GM18499 (cell line): ENCODE data around the gene XRCC4.
"Not testable (repeated sequence)": the region's sequence is repeated elsewhere in the genome, so short reads cannot be mapped to it uniquely, and the experiment has no call there.

ENCODE experiments used
- ATAC-seq: cut with Tn5 transposase; IDR thresholded peaks from one replicate; pipeline ENCODE4 v1.9.1; 2021; ENCODE audit warnings: moderate number of reproducible peaks; ENCODE audit not compliant: insufficient read depth, unreplicated experiment

Gene XRCC4

DNA sequence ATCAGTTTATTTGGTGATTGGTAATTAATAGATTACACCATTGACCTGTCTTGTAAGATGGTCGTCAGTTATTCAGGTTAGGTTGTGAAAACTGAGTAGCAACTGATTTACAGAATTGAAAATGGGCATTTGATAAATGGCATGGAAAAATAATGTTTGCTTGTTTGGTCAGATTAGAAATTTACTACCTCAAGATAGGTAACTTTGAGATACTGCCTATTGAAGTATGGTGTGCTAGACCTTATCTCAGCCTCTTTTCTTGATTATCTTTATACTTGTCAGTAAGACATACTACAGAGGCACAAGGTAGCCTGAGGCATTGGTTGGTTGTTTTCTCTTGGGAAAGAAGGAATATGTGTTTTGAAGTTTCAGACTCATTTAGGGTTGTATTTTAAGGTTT is 174.5 kb downstream of the XRCC4 start:
- ATAC-seq: no peak

DNA sequence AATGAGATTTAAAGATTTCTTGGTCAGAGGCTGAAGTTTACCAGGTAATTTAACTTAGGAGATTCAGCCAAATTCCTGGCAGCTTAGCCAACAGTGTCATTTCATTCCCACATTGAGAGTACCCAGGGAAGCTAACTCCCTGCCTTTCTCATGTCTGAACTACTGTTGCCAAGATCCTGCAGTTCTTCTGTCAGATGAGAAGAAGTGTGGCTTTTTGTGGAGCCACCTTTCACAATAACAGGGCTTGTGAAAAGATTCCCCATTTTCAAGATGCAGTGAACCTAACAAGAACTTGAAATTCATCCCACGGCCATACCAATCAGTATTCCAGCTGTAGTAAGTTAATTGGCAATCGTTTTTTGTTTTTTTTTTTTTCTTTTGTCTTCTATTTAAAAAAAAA is 176.4 kb downstream of the XRCC4 start:
- ATAC-seq: no peak

DNA sequence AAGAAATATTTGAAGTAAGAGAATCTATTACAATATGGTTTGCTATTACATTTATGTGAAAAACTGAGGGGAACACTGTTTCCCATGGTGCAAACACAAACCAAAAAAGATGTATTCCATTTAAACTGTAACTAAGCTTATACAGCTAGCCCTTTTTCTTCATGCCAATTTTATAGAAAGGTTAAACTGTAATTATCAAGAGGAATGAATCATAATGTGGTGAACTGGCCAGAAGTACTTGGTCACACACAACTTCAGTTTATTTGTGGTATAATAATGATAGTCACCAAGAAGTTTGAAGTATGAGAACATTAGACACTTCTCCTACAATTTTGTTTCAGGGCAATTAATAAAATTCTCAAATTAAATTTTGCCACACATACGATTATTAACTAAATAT is 177.9 kb downstream of the XRCC4 start:
- no peak for ATAC-seq

DNA sequence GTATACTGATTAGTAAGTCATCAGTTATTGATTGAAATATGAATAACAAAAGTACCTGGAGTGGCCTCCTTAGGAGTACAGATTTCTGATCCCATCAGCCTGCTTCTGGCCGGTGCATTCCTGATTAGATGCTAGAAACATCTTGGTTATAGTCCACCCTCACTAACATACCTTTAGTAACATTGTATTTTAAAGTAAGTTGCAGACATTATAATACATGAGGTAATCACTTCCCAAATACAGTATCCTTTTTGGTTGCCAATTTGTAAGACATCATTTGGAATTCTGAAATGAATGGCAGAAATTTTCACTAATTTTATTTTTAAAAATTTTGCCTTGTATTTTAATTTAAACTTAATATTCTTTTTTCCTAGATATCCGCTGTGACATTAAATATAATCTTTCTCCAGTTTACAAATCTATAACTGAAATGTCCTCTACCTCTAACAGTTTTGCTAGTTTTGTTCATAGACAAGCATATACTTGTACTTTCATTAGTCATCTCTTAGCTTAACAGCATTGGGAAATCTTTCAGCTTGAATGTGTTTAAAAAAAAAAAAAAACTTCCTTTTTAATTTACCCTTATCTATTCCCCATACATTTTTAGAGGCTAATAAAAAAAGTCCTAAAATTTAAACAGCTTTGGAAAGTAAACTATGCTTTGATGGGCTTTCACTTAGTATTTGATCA is 178.9 kb downstream of the XRCC4 start:
- ATAC-seq: no peak

DNA sequence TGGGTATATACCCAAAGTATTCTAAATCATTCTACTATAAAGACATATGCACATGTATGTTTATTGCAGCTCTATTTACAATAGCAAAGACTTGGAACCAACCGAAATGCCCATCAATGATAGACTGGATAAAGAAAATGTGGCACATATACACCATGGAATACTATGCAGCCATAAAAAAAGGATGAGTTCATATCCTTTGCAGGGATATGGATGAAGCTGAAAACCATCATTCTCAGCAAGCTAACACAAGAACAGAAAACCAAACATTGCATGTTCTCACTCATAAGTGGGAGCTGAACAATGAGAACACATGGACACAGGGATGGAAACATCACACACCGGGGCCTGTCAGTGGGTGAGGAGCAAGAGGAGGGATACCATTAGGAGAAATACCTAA is 180.3 kb downstream of the XRCC4 start:
- ATAC-seq: not testable (repeated sequence)

DNA sequence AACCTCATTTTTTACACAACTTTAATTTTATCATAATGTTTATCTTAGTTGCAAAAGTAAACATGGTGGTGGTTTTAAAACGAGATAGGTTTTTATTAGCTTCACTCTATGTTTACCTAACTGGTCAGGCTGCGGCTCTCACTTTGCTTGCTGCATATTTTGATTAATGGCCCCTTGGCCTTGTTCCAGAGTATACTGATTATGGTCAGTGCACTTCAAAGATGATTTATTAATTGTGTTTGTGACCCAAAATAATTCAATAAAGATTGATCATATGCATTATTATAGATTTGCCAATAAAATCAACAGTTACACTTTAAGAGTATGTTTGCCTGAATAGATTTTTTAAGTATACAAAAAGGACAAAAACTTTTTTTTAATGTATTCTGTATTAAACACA is 188.0 kb downstream of the XRCC4 start:
- ATAC-seq: no peak

DNA sequence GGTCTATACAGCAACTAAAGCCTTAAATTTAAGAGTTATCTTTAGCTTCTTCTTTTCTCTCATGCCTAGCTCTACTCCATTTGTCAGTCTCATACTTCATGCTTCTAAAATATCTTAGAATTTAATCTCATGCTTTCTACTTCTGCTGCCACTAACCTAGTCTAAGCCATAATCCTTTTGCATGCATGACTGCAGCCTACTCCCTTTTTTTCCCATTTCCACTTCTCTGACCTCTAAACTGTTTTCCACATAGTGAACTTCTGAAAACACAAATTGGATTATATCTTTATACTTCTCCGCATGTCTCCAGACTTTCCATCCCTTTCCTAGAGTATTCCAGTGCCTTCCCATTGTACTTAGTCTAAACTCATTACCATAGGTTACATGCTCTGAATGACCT is 193.0 kb downstream of the XRCC4 start:
- ATAC-seq: no peak

DNA sequence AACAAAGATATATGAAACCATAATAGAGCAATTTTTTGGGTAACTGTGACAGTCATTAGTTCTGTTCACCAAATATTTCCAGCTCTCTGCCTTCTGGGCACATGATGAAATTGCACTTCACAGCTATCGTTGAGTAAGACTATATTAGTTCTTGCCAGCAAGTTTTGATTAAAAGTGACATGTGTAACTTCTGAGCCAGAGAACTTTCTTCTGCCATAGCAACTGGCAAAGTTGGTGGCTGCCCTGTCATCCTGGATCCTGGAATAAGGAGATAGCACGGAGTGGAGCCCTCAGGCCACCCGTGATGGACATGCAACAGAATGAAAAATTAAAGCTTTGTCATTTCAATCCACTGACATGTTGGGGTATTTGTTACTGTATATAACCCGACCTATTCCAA is 199.8 kb downstream of the XRCC4 start:
- ATAC-seq: no peak

DNA sequence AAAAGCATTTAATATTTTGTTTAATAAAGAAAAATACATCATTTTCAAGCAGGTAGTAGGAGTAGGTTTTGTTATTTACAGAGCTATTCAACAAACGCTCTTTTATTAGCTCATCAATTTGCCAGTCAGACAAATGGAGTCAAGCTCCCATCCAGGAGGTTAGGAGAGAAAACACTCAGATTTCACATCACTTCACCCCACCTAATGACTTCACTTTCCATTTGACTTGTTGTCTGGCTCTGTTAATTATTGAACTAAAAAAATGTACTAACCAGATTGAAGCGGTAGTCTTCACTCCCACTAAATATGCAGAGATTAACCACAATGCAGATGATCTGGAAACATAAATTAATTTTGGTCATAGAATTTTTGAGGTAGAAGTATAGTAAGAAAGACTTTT is 200.6 kb downstream of the XRCC4 start:
- no peak for ATAC-seq

DNA sequence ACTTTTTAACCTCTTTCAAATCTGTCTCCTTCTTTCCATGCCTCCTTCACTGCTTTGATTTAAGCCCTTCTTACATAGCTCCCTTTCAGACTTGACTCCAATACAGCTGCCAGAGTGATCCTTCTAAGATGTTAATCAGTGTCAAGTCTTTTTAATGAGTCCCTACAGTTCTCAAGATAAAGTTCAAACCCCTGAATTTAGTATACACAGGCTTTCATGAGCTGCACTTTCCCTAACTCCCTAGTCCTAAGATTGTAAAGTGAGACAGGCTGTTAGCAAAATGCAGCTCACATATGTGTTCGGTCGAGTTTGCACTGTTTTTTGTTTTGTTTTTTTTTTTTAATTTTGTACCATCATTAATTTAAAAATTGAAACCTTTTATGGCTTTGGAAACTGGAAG is 203.8 kb downstream of the XRCC4 start:
- no peak for ATAC-seq

DNA sequence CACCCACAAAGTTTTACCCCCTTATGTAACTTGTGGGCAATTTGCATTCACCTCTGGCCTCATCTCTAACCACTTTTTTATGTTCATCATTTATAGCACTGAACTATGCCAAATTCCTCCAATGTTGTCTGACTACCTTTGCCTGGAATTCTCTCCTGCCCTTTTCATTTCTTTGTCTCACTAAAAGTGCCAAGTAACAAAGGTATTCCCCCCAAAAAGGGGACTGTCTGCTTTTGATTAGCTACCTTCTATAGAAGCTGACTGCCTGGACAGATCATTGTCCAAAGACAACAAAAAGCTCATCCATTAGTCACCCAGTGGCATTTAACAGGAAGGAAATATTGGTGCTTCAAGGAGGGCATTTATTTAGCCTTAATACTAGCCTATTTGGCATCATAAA is 204.3 kb downstream of the XRCC4 start:
- ATAC-seq: no peak

DNA sequence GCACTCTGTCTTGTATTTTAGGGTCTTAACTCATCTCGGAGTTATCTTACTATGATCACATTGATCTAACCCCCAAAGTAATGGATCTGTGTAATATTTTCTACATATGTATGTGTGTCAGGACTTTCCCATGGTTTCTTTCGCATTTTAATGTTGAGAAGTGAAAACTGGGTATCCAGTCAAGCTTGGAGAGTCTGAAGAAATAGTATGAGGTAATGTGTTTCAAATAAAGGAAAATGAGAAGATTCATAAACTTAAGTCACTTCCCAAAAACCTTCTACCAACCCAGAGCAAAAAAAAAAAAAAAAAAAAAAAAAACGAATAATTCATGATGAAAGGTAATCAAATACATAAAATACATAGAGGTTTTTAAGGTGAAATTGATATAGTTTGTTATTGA is 206.4 kb downstream of the XRCC4 start:
- no peak for ATAC-seq

DNA sequence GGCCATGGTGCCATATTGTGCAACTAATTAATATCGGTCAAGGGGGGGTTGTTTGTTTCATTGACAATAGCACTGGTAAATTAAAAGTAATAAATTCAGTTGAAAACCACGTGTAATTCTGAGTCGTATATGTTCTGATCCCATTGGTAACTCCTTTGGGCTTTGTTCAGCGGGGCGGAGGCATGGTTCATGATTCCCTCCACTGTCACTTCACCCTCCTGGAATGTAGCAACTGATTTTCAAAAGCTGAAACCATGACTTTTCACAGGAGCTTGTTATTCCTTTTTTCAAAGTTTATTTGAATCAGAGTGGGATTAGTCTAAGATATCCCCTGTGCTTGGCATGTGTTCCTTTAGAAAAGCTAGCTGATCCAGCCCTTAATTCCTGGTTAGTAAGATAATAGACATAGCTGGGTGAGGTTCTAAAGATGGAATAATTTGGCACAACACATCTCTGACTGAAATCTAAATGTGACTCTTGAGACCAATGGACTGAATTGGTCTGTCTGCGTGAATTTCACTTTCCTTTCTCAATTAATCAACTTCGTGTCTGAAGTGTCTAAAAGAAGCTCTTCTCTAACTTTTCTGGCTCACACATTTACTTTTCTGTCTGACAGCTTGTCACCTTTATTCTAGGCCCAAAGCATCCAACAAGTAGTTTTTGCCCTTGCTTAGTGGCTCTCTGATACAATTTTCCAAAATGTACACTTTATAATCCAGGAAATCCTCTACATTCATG is 208.5 kb downstream of the XRCC4 start:
- ATAC-seq: no peak

DNA sequence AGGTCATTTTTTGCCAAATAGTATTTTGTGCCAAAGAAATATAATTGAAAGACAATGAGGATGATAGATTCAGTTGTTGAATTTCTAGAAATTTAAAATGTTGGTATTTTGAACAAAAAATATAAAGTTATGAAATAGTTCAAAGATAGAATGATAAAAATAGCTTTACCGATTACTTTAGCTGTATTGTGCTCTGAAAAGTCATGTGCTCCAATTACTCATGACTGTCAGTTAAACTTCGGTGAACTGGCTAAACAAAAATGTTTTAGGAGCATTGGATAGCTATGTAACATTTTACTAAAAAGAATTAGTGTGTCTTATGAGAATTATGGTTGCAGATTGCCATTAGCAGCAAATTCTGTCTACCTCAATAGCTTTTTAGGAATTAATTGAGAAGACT is 216.9 kb downstream of the XRCC4 start:
- ATAC-seq: no peak

DNA sequence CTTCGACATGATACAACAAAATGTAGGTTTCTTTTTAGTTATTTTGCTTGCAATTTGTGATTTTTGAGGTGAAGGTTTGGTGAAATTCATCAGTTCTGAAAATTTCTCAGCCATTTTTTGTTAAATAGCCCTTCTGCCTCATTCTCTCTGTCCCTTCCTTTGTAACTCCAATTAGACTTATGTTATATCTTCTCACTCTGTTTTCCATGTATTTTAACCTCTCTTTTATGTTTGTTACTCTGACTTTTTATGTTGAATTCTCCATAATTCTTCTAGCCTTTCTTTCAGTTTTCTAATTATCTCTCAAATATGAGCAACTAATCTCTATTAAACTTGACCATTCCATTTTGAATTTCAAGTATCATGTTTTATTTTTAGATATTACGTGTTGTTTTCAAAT is 222.0 kb downstream of the XRCC4 start:
- ATAC-seq: no peak

DNA sequence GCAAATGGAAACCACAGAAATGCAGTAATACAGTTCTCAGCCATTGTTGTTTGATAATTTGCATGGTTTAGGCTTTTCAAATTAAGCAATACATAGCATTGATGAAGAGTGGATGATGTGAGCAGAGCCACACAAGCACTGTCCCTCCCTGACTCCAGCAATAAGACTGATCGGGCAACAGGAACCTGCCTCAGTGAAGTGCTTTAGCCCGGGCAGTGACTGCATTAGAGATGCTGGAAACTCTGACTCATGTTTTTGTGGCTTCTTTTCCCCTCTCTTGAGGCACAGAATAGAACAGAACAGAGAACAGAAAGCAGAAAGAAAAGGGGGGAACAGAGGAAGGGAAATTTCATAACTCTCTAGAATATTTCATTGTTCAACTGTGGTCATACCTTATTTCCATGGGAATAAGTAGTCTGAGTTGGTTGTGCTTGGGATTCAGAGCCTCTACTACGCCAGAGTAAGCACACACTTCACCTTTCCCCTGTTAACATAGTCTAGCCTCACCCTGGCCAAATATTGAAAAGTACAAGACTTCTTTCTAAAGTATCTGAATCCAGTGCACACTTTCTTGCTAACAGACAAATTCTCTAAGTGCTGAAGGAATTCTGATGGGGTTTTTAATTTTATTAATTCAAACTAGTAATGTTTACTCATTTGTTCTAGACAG is 229.4 kb downstream of the XRCC4 start:
- ATAC-seq: peak; percentile 96

DNA sequence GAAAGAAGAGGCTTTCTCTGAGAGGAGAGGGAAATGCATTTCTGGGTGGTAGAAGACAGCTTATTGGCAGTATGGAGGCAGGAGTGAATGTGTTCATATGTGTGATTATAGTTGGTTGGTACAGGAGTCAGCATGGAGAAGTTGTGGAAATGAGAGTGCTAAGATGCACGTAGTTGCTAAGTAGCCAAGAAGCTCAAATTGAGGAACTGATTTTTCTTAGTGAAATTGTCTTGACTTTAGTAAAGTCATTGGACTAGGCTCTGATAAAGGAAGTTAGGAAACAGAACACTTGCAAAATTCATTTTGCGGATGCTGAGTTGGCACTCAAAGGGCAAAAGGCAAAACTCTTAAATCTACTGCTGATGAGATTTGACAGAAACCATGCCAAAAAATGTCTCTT is 235.3 kb downstream of the XRCC4 start:
- no peak for ATAC-seq

DNA sequence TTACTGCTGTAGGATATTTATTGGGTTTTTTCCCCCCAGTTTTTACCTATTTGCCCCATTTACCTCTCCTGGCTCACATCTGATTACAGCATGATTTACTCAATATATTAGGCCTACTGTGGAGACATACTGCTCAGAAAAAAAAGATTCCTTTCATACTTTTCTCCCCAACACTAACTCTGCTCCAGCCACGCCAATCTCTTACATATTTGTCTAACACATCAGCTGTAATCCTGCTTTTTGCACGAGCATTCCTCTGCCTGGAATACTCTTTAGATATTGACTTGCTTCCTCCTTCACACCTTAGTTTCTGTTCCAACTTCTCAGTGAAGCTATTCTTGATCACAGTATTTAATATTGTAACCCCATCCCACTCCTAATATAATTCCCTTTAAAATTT is 236.1 kb downstream of the XRCC4 start:
- no peak for ATAC-seq

DNA sequence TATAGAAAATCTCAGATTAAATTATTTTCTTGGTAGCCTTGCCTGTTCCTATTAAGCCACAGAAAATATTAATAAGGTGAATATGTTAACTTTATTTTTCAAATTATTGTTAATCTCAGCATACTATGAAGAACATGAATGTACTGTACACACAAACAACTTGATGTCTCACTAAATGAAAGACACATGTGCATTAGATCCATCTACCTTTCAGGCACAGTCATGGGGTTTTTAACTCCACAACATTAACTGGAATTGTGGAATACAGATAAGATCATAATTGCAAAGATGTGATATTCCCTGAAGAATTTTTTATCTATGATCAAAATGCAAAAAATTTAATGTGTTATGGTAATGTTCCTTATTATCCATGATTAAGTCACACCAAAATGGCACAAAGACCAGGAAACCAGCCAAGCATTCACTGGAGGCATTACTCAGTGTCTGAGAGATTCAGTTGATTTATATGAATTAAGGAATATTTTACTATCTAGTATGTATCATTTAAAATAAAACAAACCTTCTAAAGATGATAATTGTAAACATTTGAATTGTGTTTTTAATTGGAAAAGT is 244.2 kb downstream of the XRCC4 start:
- ATAC-seq: no peak

DNA sequence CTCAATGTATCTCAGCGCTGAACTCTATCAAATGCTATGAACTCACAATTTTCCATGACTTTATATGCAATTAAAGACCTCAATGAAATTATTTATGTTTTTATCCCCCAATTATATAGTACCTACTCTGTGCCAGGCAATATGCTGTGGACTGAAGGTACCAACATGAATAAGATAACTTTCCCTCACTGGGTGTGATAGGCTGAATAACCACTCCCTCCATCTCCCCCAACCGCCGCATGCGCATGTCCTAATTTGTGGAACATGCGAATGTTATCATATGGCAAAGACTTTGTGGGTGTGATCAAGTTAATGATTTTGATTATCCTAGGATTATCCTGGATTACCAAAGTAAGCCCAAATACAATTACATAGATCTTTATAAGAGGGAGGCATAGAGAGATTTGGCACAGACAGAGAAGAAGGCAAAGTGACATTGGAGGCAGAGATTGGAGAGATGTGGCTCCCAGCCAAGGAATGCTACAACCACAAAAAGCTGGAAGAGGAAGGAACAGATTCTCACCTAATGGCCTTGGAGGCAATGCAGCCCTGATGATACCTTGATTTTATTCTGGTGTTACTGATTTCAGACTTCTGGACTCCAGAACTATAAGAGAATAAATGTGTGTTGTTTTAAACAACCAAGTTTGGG is 245.1 kb downstream of the XRCC4 start:
- no peak for ATAC-seq
